Neural cell (in vitro differentiated cells): ENCODE results near the gene TBC1D23. TPM values are rescaled to one million over a fixed set of nuclear protein-coding genes. Genes with fewer than 3 reads are reported as not detected.

ENCODE experiments used
- H2AFZ ChIP-seq: fragments of 200-600, 300-800 bp; sonication (generic), shearing (Covaris generic); 2 replicates; pipeline ENCODE4 v1.6.0; 2014; ENCODE audit warnings: low read depth, mild to moderate bottlenecking, antibody characterized with exemption, low read length, moderate library complexity
- H3F3A ChIP-seq: fragments of 200-600 bp; shearing (Covaris generic); 2 replicates; pipeline ENCODE4 v1.6.1; 2016; ENCODE audit warnings: mild to moderate bottlenecking, moderate library complexity, mixed read lengths, antibody characterized with exemption, low read length; ENCODE audit not compliant: insufficient read depth, poor library complexity, severe bottlenecking
- H3K27ac ChIP-seq: fragments of 200-600, 300-800 bp; sonication (generic), shearing (Covaris generic); 2 replicates; pipeline ENCODE4 v1.5.1; 2014; ENCODE audit warnings: mild to moderate bottlenecking, low read length, moderate library complexity
- H3K27me3 ChIP-seq: fragments of 300-800, 200-600 bp; sonication (generic), shearing (Covaris generic); 2 replicates; pipeline ENCODE4 v1.6.0; 2014; ENCODE audit warnings: mild to moderate bottlenecking, low read depth, low read length, moderate library complexity; ENCODE audit not compliant: insufficient read depth
- H3K36me3 ChIP-seq: fragments of 300-800, 200-600 bp; sonication (generic), shearing (Covaris generic); 2 replicates; pipeline ENCODE4 v1.5.1; 2014; ENCODE audit warnings: mild to moderate bottlenecking, antibody characterized with exemption, low read length, moderate library complexity; ENCODE audit not compliant: insufficient read depth
- H3K4me2 ChIP-seq: fragments of 300-800, 200-600 bp; sonication (generic), shearing (Covaris generic); 2 replicates; pipeline ENCODE4 v1.6.0; 2014; ENCODE audit warnings: mild to moderate bottlenecking, low read length
- H3K4me3 ChIP-seq: fragments of 300-800, 200-600 bp; sonication (generic), shearing (Covaris generic); 2 replicates; pipeline ENCODE4 v1.5.1; 2014; ENCODE audit warnings: mild to moderate bottlenecking, low read length, moderate library complexity
- H3K79me2 ChIP-seq: fragments of 200-600 bp; shearing (Covaris generic); replicated peaks from 2 replicates; pipeline ENCODE4 v1.6.0; 2014; ENCODE audit warnings: mild to moderate bottlenecking, low read length, moderate library complexity; ENCODE audit not compliant: insufficient read depth
- H3K9ac ChIP-seq: fragments of 300-800, 200-600 bp; sonication (generic), shearing (Covaris generic); 2 replicates; pipeline ENCODE4 v1.6.1; 2016; ENCODE audit warnings: mild to moderate bottlenecking, low read length, mixed read lengths
- H3K9me2 ChIP-seq: fragments of 200-600 bp; shearing (Covaris generic); 2 replicates; pipeline ENCODE4 v1.6.1; 2016; ENCODE audit warnings: mild to moderate bottlenecking, low read length, mixed read lengths; ENCODE audit not compliant: insufficient read depth
- H3K9me3 ChIP-seq: fragments of 200-600, 300-800 bp; sonication (generic), shearing (Covaris generic); 2 replicates; pipeline ENCODE4 v1.6.1; 2016; ENCODE audit warnings: mild to moderate bottlenecking, mixed run types, low read length, moderate library complexity, mixed read lengths
- H4K20me1 ChIP-seq: fragments of 200-600 bp; shearing (Covaris generic); 2 replicates; pipeline ENCODE4 v1.6.1; 2016; ENCODE audit warnings: mild to moderate bottlenecking, mixed run types; ENCODE audit not compliant: insufficient read depth
- CTCF ChIP-seq: fragments of 450-650 bp; IDR thresholded peaks from 2 replicates; pipeline ENCODE4 v1.5.1; 2014; ENCODE audit warnings: antibody characterized with exemption, mild to moderate bottlenecking, moderate library complexity; ENCODE audit not compliant: poor library complexity, severe bottlenecking
- EP300 ChIP-seq: fragments of 450-650 bp; conservative IDR thresholded peaks from 2 replicates; pipeline ENCODE4 v1.6.1; 2014; ENCODE audit warnings: antibody characterized with exemption, mild to moderate bottlenecking, moderate library complexity; ENCODE audit not compliant: poor library complexity, severe bottlenecking
- EZH2 ChIP-seq: fragments of 200-600, 300-800 bp; shearing (Covaris generic), sonication (generic); IDR thresholded peaks from 2 replicates; pipeline ENCODE4 v1.6.1; 2014; ENCODE audit warnings: antibody characterized with exemption, low read length, borderline replicate concordance, mild to moderate bottlenecking; ENCODE audit not compliant: insufficient read depth, poor library complexity, severe bottlenecking
- MXI1 ChIP-seq: fragments of 450-650 bp; conservative IDR thresholded peaks from 2 replicates; pipeline ENCODE4 v1.6.1; 2014; ENCODE audit warnings: antibody characterized with exemption, mild to moderate bottlenecking; ENCODE audit not compliant: poor library complexity, severe bottlenecking
- POLR2AphosphoS5 ChIP-seq: IDR thresholded peaks from 2 replicates; pipeline ENCODE4 v1.6.1; 2012
- RAD21 ChIP-seq: fragments of 450-650 bp; conservative IDR thresholded peaks from 2 replicates; pipeline ENCODE4 v1.6.1; 2014; ENCODE audit warnings: antibody characterized with exemption, mild to moderate bottlenecking, moderate library complexity
- REST ChIP-seq: IDR thresholded peaks from 2 replicates; pipeline ENCODE4 v1.6.1; 2012; ENCODE audit warnings: borderline replicate concordance
- SMC3 ChIP-seq: fragments of 450-650 bp; conservative IDR thresholded peaks from 2 replicates; pipeline ENCODE4 v1.6.1; 2014; ENCODE audit warnings: antibody characterized with exemption, mild to moderate bottlenecking, moderate library complexity; ENCODE audit not compliant: poor library complexity
- TAF1 ChIP-seq: IDR thresholded peaks from 2 replicates; pipeline ENCODE4 v1.6.1; 2012; ENCODE audit warnings: low read depth
- polyA plus RNA-seq: library from polyadenylated mRNA; depleted of rRNA; stranded (reverse); fragments of >200 nt; gene quantifications from 2 replicates; pipeline ENCODE4 v1.2.3, GENCODE V29; 2014

TBC1D23 gene
- polyA plus RNA-seq, 1 donor from 2014 or later, result 51.3 TPM

GRCh38 chr3:100246999-100247398 lies 13.8 kb upstream of the TBC1D23 start:
- Histone ChIP-seq H3K36me3 (no peaks in the 10 kb centered on the region), H3K4me2 (no peak overlapping the region), H3K9ac (no peak overlapping the region), H3K9me2 (no peaks in the 10 kb centered on the region), H3K79me2 (no peaks in the 10 kb centered on the region), H3K27me3 (no peaks in the 10 kb centered on the region), H4K20me1 (no peaks in the 10 kb centered on the region), H2AFZ (no peak overlapping the region), H3K4me3 (no peak overlapping the region), H3K9me3 (no peaks in the 10 kb centered on the region), H3F3A (no peaks in the 10 kb centered on the region), H3K27ac (no peak overlapping the region)
- TF ChIP-seq TAF1 (no peak), EZH2 (no peak), EP300 (no peak), MXI1 (no peak), REST (no peak), CTCF (no peak), POLR2AphosphoS5 (no peak), SMC3 (no peak), RAD21 (no peak)

- TF ChIP-seq RAD21, result no peak
- TF ChIP-seq EZH2, result no peak
- TF ChIP-seq SMC3, result no peak
- no peak for TF ChIP-seq CTCF
- TF ChIP-seq MXI1, result no peak
- TF ChIP-seq EP300, result no peak
- no peak for TF ChIP-seq REST
- TF ChIP-seq TAF1, result no peak
- no peak for TF ChIP-seq POLR2AphosphoS5
- no peaks in the 10 kb centered on the region for H3F3A ChIP-seq
- H4K20me1 ChIP-seq, result no peaks in the 10 kb centered on the region
- H2AFZ ChIP-seq, result no peak overlapping the region
- H3K9ac ChIP-seq, result no peak overlapping the region
- H3K4me3 ChIP-seq, result no peak overlapping the region
- no peaks in the 10 kb centered on the region for H3K36me3 ChIP-seq
- H3K4me2 ChIP-seq, result no peak overlapping the region
- H3K9me2 ChIP-seq, result no peaks in the 10 kb centered on the region
- H3K27ac ChIP-seq, result no peak overlapping the region
- H3K27me3 ChIP-seq, result no peaks in the 10 kb centered on the region
- no peaks in the 10 kb centered on the region for H3K9me3 ChIP-seq
- H3K79me2 ChIP-seq, result no peaks in the 10 kb centered on the region
Measured at GRCh38 chr3:100252001-100252400, 8.8 kb upstream of the TBC1D23 start.
